Liver (tissue), 3 donors: Measurements from ENCODE around the gene B9D1.

Experiments used
- JUND ChIP-seq, 2 donors: IDR thresholded peaks; 2 replicates each; pipeline ENCODE4 v1.6.1; 2016; ENCODE audit warnings: antibody characterized with exemption in 2 of 2
- RAD21 ChIP-seq, 2 donors: IDR thresholded peaks; 2 replicates each; pipeline ENCODE4 v1.6.1; 2016; ENCODE audit warnings: antibody characterized with exemption in 2 of 2, mild to moderate bottlenecking in 2 of 2
- SP1 ChIP-seq: IDR thresholded peaks from 2 replicates; pipeline ENCODE4 v1.6.1; 2018; ENCODE audit warnings: antibody characterized with exemption, mild to moderate bottlenecking
- TAF1 ChIP-seq: conservative IDR thresholded peaks from 2 replicates; pipeline ENCODE4 v1.6.1; 2016; ENCODE audit warnings: antibody characterized with exemption, mild to moderate bottlenecking
- YY1 ChIP-seq: IDR thresholded peaks from 2 replicates; pipeline ENCODE4 v1.6.1; 2016; ENCODE audit warnings: antibody characterized with exemption, mild to moderate bottlenecking
- TF ChIP-seq, protein P1 (sequence below): fragments of 150-350 bp; IDR thresholded peaks from 2 replicates; pipeline ENCODE4 v1.5.1; 2017; ENCODE audit warnings: improper control_type of control experiment, low read depth, low read length; ENCODE audit not compliant: missing input control
- donor health status: healthy.
- donor health status: healthy.

DNA sequence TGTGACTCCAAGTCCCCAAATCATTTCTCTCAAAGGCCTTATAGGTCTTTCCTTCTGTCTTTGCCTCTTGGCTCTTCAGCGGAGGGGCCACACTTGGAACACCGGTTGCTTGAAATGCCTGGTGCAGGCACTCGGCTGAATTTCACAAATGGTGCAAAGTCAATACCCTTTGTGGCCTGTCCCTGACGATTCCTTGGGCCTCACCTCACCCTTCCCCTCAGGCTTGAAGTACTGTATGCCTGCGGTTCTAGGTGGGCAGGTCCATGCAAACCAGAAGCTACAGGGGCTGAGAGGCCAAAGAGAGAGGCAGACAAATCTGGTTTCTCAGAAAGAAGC is 4.1 kb upstream of the B9D1 start:
- TF ChIP-seq SP1 (no peak), JUND (IDR thresholded peaks at IDR 0.05) (no peak), RAD21 (IDR thresholded peaks at IDR 0.05) (no peak), TAF1 (no peak), YY1 (no peak)
- TF ChIP-seq, protein P1, sequence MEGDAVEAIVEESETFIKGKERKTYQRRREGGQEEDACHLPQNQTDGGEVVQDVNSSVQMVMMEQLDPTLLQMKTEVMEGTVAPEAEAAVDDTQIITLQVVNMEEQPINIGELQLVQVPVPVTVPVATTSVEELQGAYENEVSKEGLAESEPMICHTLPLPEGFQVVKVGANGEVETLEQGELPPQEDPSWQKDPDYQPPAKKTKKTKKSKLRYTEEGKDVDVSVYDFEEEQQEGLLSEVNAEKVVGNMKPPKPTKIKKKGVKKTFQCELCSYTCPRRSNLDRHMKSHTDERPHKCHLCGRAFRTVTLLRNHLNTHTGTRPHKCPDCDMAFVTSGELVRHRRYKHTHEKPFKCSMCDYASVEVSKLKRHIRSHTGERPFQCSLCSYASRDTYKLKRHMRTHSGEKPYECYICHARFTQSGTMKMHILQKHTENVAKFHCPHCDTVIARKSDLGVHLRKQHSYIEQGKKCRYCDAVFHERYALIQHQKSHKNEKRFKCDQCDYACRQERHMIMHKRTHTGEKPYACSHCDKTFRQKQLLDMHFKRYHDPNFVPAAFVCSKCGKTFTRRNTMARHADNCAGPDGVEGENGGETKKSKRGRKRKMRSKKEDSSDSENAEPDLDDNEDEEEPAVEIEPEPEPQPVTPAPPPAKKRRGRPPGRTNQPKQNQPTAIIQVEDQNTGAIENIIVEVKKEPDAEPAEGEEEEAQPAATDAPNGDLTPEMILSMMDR, result no peak
